Spleen (tissue), 7 donors: ENCODE measurements around the gene SYTL1.

Source experiments
- POLR2A ChIP-seq, 3 donors: fragments of 450-650 bp; IDR thresholded peaks; one replicate each; pipeline ENCODE4 v1.5.1; 2017; ENCODE audit warnings: antibody characterized with exemption in 3 of 3, mild to moderate bottlenecking in 1 of 3
- TF ChIP-seq, protein P1 (sequence below), 11 experiments: fragments of 200-600 bp in 7 of 11; fragments of 450-650 bp in 4 of 11; sonication (generic) in 4 of 11; IDR thresholded peaks in 8 of 11; conservative IDR thresholded peaks in 3 of 11; 1 replicate in 7 of 11; 2 replicates in 4 of 11; pipeline versions ENCODE4 v1.4.0 to v1.8.0; 2016 to 2021; ENCODE audit warnings: antibody characterized with exemption in 11 of 11, inconsistent platforms in 4 of 11, mild to moderate bottlenecking in 1 of 11
- donor health status: DM: no; HTN: no; CAD: no; lungs with moderate emphysema.
- donor health status: DM: no; HTN: no; CAD: no.
- donor health status: DM: no; HTN: no; CAD: no.

DNA sequence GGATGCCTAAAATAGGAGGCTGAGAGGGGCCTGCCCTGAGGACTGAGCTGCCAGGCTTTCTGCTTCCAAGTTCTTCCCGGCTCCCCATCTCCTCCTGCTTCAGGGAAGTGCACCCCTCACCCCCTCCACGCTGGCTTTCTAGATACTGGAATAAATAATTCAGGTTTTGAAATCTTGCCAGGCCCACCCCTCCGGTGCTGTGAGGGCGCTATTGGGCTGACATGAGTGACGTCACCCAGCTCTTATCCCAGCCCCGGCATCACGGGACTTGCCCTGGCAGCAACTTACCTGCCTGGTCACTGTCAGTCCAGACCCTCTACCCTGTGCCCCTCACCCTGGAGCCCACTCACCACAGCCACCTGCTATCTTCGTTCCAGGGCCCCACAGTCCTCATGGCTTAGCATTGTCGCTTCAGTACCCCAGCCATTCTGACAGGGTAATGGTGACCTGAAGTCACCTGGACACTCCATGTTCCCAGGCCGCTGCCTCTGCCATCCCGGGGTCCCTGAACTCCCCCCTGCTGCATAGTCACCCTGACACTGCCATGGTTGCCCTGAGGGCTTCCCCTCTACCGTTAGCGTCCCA lies 49.8 kb downstream of the SYTL1 start:
- no peak for TF ChIP-seq POLR2A (IDR thresholded peaks at IDR 0.05)
- TF ChIP-seq, protein P1, sequence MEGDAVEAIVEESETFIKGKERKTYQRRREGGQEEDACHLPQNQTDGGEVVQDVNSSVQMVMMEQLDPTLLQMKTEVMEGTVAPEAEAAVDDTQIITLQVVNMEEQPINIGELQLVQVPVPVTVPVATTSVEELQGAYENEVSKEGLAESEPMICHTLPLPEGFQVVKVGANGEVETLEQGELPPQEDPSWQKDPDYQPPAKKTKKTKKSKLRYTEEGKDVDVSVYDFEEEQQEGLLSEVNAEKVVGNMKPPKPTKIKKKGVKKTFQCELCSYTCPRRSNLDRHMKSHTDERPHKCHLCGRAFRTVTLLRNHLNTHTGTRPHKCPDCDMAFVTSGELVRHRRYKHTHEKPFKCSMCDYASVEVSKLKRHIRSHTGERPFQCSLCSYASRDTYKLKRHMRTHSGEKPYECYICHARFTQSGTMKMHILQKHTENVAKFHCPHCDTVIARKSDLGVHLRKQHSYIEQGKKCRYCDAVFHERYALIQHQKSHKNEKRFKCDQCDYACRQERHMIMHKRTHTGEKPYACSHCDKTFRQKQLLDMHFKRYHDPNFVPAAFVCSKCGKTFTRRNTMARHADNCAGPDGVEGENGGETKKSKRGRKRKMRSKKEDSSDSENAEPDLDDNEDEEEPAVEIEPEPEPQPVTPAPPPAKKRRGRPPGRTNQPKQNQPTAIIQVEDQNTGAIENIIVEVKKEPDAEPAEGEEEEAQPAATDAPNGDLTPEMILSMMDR (IDR thresholded peaks at IDR 0.05 in 8 of 11, conservative IDR thresholded peaks at IDR 0.05 in 3 of 11) = no peak
